T-cell (primary cell): Measurements from ENCODE around the gene ZNF410. TPM values are rescaled to one million over a fixed set of nuclear protein-coding genes. Genes with fewer than 3 reads are reported as not detected.

Experiments used
- ATAC-seq, 4 experiments: fragments of 200-7000 bp in 3 of 4; fragments of 150-1000 bp in 1 of 4; cut with Tn5 transposase; replicated peaks in 1 of 4; 1 replicate in 3 of 4; 2 replicates in 1 of 4; pipeline ENCODE4 v1.10.0; 2021; ENCODE audit warnings: moderate library complexity in 3 of 4, mild to moderate bottlenecking in 2 of 4, moderate number of reproducible peaks in 1 of 4
- CTCF ChIA-PET, 2 donors: fragments of 300-600 bp; sonication (Branson Sonifier 250); formaldehyde crosslinking; loops; one replicate each; lab custom pipeline; 2022; ENCODE audit warnings: antibody characterized with exemption in 2 of 2; lab: Charles Lee
- POLR2A ChIA-PET, 2 donors: fragments of 300-600 bp; sonication (Branson Sonifier 250); formaldehyde crosslinking; loops; one replicate each; lab custom pipeline; 2022; ENCODE audit warnings: antibody characterized with exemption in 2 of 2; lab: Charles Lee
- DNase-seq, 35 experiments: peaks; one replicate each; pipeline versions ENCODE4 v3.0.0 to v3.0.0-alpha.2; 2013 to 2023
- H3K27ac ChIP-seq: one replicate; pipeline ENCODE4 v1.5.1; 2013; ENCODE audit warnings: low read length
- H3K27me3 ChIP-seq, 2 experiments: replicated peaks in 1 of 2; 1 replicate in 1 of 2; 2 replicates in 1 of 2; pipeline versions ENCODE4 v1.6.1 to v1.7.0; 2013; ENCODE audit warnings: low read length in 1 of 2, mixed read lengths in 1 of 2; ENCODE audit not compliant: control insufficient read depth in 2 of 2, insufficient read depth in 2 of 2; ENCODE audit errors: extremely low read depth in 1 of 2
- H3K36me3 ChIP-seq, 2 donors: 1 replicate in 1 of 2; 2 replicates in 1 of 2; pipeline versions ENCODE4 v1.6.1 to v1.7.0; 2013; ENCODE audit warnings: low read length in 1 of 2; ENCODE audit not compliant: control insufficient read depth in 2 of 2, insufficient read depth in 1 of 2; ENCODE audit errors: extremely low read depth in 1 of 2
- H3K4me1 ChIP-seq, 2 experiments: 1 replicate in 1 of 2; 2 replicates in 1 of 2; pipeline versions ENCODE4 v1.6.1 to v1.7.0; 2013; ENCODE audit warnings: low read length in 2 of 2, mixed read lengths in 1 of 2; ENCODE audit not compliant: insufficient read depth in 2 of 2, control insufficient read depth in 1 of 2; ENCODE audit errors: extremely low read depth in 1 of 2
- H3K4me3 ChIP-seq, 2 donors: 1 replicate in 1 of 2; 2 replicates in 1 of 2; pipeline versions ENCODE4 v1.5.1 to v1.7.0; 2013; ENCODE audit warnings: mild to moderate bottlenecking in 2 of 2, low read length in 1 of 2, moderate library complexity in 1 of 2; ENCODE audit not compliant: control insufficient read depth in 1 of 2; ENCODE audit errors: extremely low read depth in 1 of 2
- H3K9me3 ChIP-seq: 2 replicates; pipeline ENCODE4 v1.7.0; 2013
- H3K27ac Mint-ChIP-seq, 2 donors: one replicate each; pipeline ENCODE4 v1.8.0; 2020 to 2021; ENCODE audit warnings: mild to moderate bottlenecking in 2 of 2, mixed read lengths in 2 of 2
- H3K27me3 Mint-ChIP-seq, 2 donors: one replicate each; pipeline ENCODE4 v1.8.0; 2021 to 2022; ENCODE audit warnings: mixed read lengths in 2 of 2
- H3K36me3 Mint-ChIP-seq: one replicate; pipeline ENCODE4 v1.8.0; 2021; ENCODE audit warnings: mixed read lengths
- H3K4me1 Mint-ChIP-seq, 3 donors: one replicate each; pipeline ENCODE4 v1.8.0; 2020 to 2022; ENCODE audit warnings: mixed read lengths in 3 of 3, mild to moderate bottlenecking in 1 of 3
- H3K4me3 Mint-ChIP-seq, 3 donors: one replicate each; pipeline ENCODE4 v1.8.0; 2020 to 2022; ENCODE audit warnings: mild to moderate bottlenecking in 3 of 3, mixed read lengths in 3 of 3, moderate library complexity in 3 of 3
- H3K9me3 Mint-ChIP-seq, 3 donors: one replicate each; pipeline ENCODE4 v1.8.0; 2020 to 2022; ENCODE audit warnings: mixed read lengths in 3 of 3
- WGBS: methylation state at CpG from one replicate; pipeline ENCODE4 v1.1.5; 2013; ENCODE audit warnings: missing lambda C conversion rate; ENCODE audit not compliant: insufficient coverage; 5-methylcytosine and 5-hydroxymethylcytosine counted together
- total RNA-seq, 35 experiments: library from RNA in 6 of 35; stranded (reverse) in 6 of 35; fragments of 120-200 nt in 1 of 35; gene quantifications; one replicate each; pipeline versions ENCODE4 v1.2.1 to v1.2.4 and lab custom pipeline; 2013 to 2026

ZNF410 gene
- total RNA-seq, 5 donors from 2014 or later (not counting 1 experiment from before 2014, with no cell fraction given): 39.5 to 77.3 (median 40.3) TPM

GRCh38 chr14:73936548-73936947 is 49.9 kb downstream of the ZNF410 start:
- Histone ChIP-seq H3K27ac (no peak overlapping the region), H3K4me3 (no peak overlapping the region), H3K36me3 (peaks cover 5 to 64% of the 10 kb centered on the region in 2 donors), H3K27me3 (no peaks in the 10 kb centered on the region), H3K4me1 (peaks cover 0 to 2% of the 10 kb centered on the region in 2 experiments), H3K9me3 (no peaks in the 10 kb centered on the region)
- ChIA-PET POLR2A (interaction anchor here in 1 of 2 donors (0.6 kb wide), 1 partner anchor 15 kb away, joined by 8 read pairs; no protein-coding TSS in a partner anchor), CTCF (no interaction called here)
- WGBS: no CpG with 5 or more reads among the region's 1 CpG
- H3K4me3 Mint-ChIP-seq: no peak overlapping the region
- H3K9me3 Mint-ChIP-seq: no peaks in the 10 kb centered on the region
- ATAC-seq: no peak
- no peak overlapping the region for H3K27ac Mint-ChIP-seq
- DNase-seq: no peak
- peaks cover 2 to 5% (median 2%) of the 10 kb centered on the region in 3 donors for H3K4me1 Mint-ChIP-seq
- H3K27me3 Mint-ChIP-seq: no peaks in the 10 kb centered on the region
- H3K36me3 Mint-ChIP-seq: peaks cover 31% of the 10 kb centered on the region

GRCh38 chr14:73937012-73937411 is 50.4 kb downstream of the ZNF410 start:
- H3K27ac ChIP-seq: no peak overlapping the region
- peaks cover 26% of the 10 kb centered on the region for H3K36me3 Mint-ChIP-seq
- no CpG with 5 or more reads among the region's 2 CpGs for WGBS
- H3K9me3 ChIP-seq: no peaks in the 10 kb centered on the region
- H3K4me1 Mint-ChIP-seq: peaks cover 0 to under 1% (median 0%) of the 10 kb centered on the region in 3 donors
- H3K9me3 Mint-ChIP-seq: no peaks in the 10 kb centered on the region
- no peak overlapping the region for H3K4me3 Mint-ChIP-seq
- H3K36me3 ChIP-seq: peaks cover 5 to 60% of the 10 kb centered on the region in 2 donors
- no peak overlapping the region for H3K27ac Mint-ChIP-seq
- no peak overlapping the region for H3K4me3 ChIP-seq
- ChIA-PET CTCF (interaction anchor here in 1 of 2 donors (0.7 kb wide), 1 partner anchor 9 kb away, joined by 3 read pairs; no protein-coding TSS in a partner anchor), POLR2A (interaction anchor here in 1 of 2 donors (0.6 kb wide), 1 partner anchor 15 kb away, joined by 8 read pairs; no protein-coding TSS in a partner anchor)
- DNase-seq: no peak
- no peaks in the 10 kb centered on the region for H3K4me1 ChIP-seq
- H3K27me3 ChIP-seq: no peaks in the 10 kb centered on the region
- H3K27me3 Mint-ChIP-seq: no peaks in the 10 kb centered on the region
- ATAC-seq: no peak

GRCh38 chr14:73942180-73942579 is 55.5 kb downstream of the ZNF410 start:
- ChIA-PET CTCF (interaction anchor here in 1 of 2 donors (0.6 to 0.9 kb wide), 2 partner anchors 22 to 91 kb away, joined by 3 read pairs; partner anchors contain the start of gene PTGR2), POLR2A (no interaction called here)
- WGBS: 75% methylated on average over 6 of the region's 7 CpGs
- Histone ChIP-seq H3K9me3 (no peaks in the 10 kb centered on the region), H3K36me3 (peaks cover 8 to 47% of the 10 kb centered on the region in 2 donors), H3K4me3 (no peak overlapping the region), H3K4me1 (no peaks in the 10 kb centered on the region), H3K27ac (no peak overlapping the region), H3K27me3 (no peaks in the 10 kb centered on the region)
- no peak for DNase-seq
- H3K9me3 Mint-ChIP-seq: no peaks in the 10 kb centered on the region
- H3K4me3 Mint-ChIP-seq: no peak overlapping the region
- H3K27me3 Mint-ChIP-seq: no peaks in the 10 kb centered on the region
- H3K27ac Mint-ChIP-seq: no peak overlapping the region
- H3K36me3 Mint-ChIP-seq: peaks cover 21% of the 10 kb centered on the region
- peaks cover 0 to 5% (median 0%) of the 10 kb centered on the region in 3 donors for H3K4me1 Mint-ChIP-seq
- no peak for ATAC-seq

GRCh38 chr14:73943083-73943482 is 56.4 kb downstream of the ZNF410 start:
- ATAC-seq: no peak
- no peak overlapping the region for H3K4me3 Mint-ChIP-seq
- CTCF ChIA-PET: interaction anchor here in 1 of 2 donors (0.9 kb wide), 1 partner anchor 92 kb away, joined by 3 read pairs; the partner anchor contains the start of gene PTGR2

GRCh38 chr14:73944432-73945158 is 57.9 kb downstream of the ZNF410 start:
- ChIA-PET POLR2A (no interaction called here), CTCF (no interaction called here)
- Histone ChIP-seq H3K36me3 (peaks cover 6 to 36% of the 10 kb centered on the region in 2 donors), H3K4me3 (no peak overlapping the region), H3K27ac (no peak overlapping the region), H3K4me1 (peaks cover 0 to 10% of the 10 kb centered on the region in 2 experiments), H3K27me3 (no peaks in the 10 kb centered on the region), H3K9me3 (no peaks in the 10 kb centered on the region)
- no peak for DNase-seq
- Mint-ChIP-seq H3K27ac (no peak overlapping the region), H3K27me3 (no peaks in the 10 kb centered on the region), H3K4me3 (no peak overlapping the region), H3K9me3 (no peaks in the 10 kb centered on the region), H3K36me3 (peaks cover 21% of the 10 kb centered on the region), H3K4me1 (peaks cover under 1 to 11% (median 2%) of the 10 kb centered on the region in 3 donors)
- WGBS: 97% methylated on average over 12 of the region's 17 CpGs
- ATAC-seq: no peak

More at GRCh38 chr14:73943083-73943482, 56.4 kb downstream of the ZNF410 start:
- Histone ChIP-seq H3K36me3 (peaks cover 8 to 41% of the 10 kb centered on the region in 2 donors), H3K27ac (no peak overlapping the region), H3K4me3 (no peak overlapping the region), H3K9me3 (no peaks in the 10 kb centered on the region), H3K27me3 (no peaks in the 10 kb centered on the region), H3K4me1 (no peaks in the 10 kb centered on the region)
- H3K36me3 Mint-ChIP-seq: peaks cover 21% of the 10 kb centered on the region
- DNase-seq: no peak
- no peaks in the 10 kb centered on the region for H3K27me3 Mint-ChIP-seq
- H3K27ac Mint-ChIP-seq: peak overlapping the region in 1 of 2 donors; percentile 41
- POLR2A ChIA-PET: no interaction called here
- peaks cover 0 to 7% (median 0%) of the 10 kb centered on the region in 3 donors for H3K4me1 Mint-ChIP-seq
- 58% methylated on average over 4 of the region's 4 CpGs for WGBS
- H3K9me3 Mint-ChIP-seq: no peaks in the 10 kb centered on the region

- no peak for ATAC-seq
Observed at GRCh38 chr14:73945159-73945670, 58.6 kb downstream of the ZNF410 start.

More at GRCh38 chr14:73945159-73945670, 58.6 kb downstream of the ZNF410 start:
- peaks cover 3 to 31% of the 10 kb centered on the region in 2 donors for H3K36me3 ChIP-seq
- H3K36me3 Mint-ChIP-seq: peaks cover 21% of the 10 kb centered on the region
- POLR2A ChIA-PET: interaction anchor here in 1 of 2 donors (0.6 kb wide), 1 partner anchor 68 kb away, joined by 4 read pairs; no protein-coding TSS in a partner anchor
- CTCF ChIA-PET: no interaction called here
- H3K9me3 Mint-ChIP-seq: no peaks in the 10 kb centered on the region
- no peaks in the 10 kb centered on the region for H3K9me3 ChIP-seq
- no peak overlapping the region for H3K4me3 ChIP-seq
- H3K27ac ChIP-seq: no peak overlapping the region
- H3K27me3 Mint-ChIP-seq: no peaks in the 10 kb centered on the region
- 92% methylated on average over 2 of the region's 4 CpGs for WGBS
- H3K4me3 Mint-ChIP-seq: no peak overlapping the region
- no peak overlapping the region for H3K27ac Mint-ChIP-seq
- peaks cover 0 to 12% of the 10 kb centered on the region in 2 experiments for H3K4me1 ChIP-seq
- peaks cover 6 to 17% (median 7%) of the 10 kb centered on the region in 3 donors for H3K4me1 Mint-ChIP-seq
- H3K27me3 ChIP-seq: no peaks in the 10 kb centered on the region
- DNase-seq: no peak
